Measurements from ENCODE around the gene MSI1.

The MSI1 gene

DNA sequence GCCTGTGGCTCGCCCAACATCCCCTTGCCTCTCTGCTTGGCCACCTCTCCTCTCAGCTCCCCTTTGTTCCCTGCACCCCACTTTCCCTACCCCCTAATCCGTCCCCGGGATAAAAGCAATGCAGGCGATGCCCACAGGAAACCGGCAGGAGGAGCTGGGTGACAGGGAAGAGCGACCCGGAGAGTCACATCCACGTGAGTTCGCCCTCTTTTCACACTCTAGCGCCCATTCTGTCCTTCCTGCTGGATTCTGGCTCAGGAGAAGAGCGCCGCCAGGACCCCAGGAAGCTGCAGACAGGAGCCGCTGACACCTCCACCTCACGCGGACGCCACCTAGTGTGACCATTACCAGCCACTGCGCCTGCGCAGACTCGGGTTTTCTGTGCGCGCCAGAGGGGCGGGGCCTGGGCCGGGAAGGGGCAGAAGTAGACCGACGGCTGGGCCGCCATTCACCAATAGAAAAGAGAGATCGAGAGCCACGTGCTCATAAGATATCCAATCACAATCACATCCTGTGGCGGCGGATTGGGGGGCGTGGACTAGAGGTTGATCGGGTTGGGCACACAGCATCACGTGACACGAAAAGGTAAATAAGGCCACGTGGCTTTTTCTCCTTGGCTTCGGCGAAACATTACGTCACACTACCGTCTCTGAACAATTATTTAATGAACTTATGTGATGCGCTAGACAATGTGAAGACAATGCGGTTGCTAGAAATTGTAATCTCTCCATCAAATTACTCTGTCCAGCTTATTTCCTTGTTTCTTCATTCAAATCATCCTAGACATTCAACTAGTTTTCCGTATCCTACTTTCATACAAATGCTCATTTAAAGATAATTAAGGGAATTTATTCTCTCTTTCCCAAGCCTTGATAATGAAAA is 51.5 kb downstream of the MSI1 start:
- peak; percentile 100 for DNase-seq

DNA sequence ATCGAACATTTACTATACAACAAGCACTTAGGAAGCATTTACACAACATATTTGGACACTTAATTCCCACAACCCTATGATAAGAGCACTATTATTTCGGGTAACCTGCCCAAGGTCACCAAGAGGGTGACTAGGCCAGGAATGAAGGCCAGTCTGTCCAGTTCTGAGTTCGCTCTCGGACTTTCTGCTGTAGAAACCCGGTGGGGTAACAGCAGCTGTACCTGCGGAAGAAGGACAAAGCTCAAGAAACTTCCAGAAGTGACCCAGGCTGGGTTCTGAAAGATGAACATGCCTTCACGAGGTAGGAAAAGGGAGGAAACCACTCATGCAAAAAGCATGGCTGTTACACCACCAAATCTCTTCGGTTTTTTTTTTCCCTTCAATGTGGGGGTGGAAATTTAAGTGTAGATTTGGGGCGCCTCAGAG is 52.2 kb downstream of the MSI1 start:
- DNase-seq, result no peak

DNA sequence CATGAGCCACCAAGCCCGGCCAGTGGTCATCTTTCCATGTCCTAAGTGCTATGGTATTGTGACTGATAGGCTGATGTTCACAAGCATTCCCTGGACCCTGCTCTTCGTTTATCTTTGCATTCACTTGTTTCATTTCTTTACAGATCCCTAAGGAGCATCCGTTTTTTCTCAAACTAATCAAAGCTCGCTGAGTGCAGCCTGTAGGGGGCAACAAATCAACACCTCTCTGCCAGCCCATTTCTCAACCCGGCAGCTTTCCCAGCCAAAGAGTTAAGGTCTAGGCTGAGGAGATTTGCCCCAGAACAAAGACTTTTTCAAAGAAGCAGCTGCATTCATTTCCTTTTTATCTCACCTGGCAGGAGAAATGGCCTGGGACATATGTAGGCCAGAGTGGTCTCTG is 54.7 kb downstream of the MSI1 start:
- no peak for DNase-seq

DNA sequence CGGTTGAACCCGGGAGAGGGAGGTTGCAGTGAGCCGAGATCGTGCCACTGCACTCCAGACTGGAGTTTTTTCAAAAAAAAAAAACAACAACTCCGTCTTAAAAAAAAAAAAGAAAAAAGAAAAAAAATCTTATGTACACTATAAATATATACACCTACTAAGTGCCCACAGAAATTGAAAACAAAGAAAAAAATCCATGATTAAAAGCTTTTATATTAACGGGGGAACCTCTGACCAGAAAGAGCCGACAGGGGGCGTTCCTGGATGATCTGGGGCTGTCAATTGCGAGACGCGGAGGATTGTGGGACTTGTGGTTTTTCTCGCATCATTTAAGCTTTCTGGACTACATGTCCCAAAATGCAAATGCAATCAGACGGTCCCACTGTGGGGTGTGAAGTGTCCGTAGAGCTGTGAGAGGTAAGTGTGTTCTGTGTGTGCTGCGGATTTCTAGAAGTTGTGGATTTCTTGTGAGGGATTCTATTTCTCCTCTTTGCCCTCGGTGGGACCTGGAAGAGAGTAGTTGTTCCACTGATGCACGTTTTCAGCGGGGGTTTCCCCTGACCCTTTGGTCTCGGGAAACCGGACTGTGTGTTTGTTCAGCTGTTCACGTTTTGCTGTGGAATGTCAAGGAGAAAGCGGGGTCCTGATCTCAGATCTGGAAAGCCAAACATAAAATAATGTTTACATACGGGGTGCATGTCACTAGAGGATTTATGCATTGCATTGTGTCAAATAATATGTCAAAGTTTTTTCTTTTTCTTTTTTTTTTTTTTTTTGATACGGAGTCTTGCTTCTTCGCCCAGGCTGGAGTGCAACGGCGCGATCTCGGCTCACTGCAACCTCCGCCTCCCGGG is 66.8 kb downstream of the MSI1 start, which contains the start of gene SIRT4:
TSS of gene SIRT4 (plus strand) at position 360 of the 854 bp plus-strand sequence. CDS start 1,241 bp downstream, outside the sequence.
- peak; percentile 90 for DNase-seq

DNA sequence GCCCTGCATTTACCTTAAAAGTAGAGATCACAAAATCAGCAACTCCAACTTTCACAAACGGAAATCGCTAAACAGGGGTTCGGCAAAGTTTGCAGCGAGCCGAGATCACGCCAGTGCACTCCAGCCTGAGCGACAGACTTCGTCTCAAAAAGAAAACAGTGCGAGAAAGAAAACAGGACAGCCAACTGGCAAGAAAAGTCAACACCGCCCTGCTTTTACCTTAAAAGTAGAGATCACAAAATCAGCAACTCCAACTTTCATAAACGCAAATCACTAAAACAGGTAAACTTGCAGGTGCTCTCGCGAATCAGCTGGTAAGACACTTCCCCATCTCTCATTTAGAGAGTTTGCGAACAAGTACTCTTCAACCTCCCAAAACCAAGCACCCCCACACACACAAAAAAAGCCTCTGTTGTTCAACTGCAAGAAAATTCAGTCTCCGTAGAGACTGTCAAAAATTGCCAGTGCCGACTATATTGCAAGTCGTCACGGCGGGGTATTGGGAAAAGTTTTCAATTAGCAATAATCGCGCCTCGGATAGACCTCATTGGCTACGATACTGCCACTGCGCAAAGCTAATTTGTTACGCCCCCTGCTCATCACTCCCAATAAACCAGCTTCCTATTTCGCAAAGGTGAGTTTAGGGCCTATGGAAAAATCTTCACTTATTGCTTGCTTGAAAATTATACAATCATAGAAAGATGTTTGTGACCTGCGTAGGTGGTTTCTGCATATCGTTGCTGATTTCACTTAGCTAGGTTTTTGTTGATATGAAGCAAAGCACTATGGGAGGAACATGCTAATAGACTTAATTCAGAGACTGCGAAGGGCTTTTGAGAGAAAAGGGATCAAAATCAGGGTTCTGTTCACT is 76.1 kb downstream of the MSI1 start, which contains the start of gene RNU4-1:
TSS of gene RNU4-1 (minus strand) at position 577 of the 871 bp plus-strand sequence.
- DNase-seq, result peak; percentile 88

DNA sequence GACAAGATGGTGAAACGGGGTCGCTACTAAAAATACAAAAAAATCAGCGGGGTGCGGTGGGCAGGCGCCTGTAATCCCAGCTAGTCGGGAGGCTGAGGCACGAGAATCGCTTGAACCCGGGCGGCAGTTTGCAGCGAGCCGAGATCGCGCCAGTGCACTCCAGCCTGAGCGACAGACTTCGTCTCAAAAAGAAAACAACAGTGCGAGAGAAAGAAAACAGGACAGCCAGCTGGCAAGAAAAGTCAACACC is 76.6 kb downstream of the MSI1 start:
- no peak for DNase-seq
